ENCODE measurements around the gene C1orf74.

Gene C1orf74

GRCh38 chr1:209785592-209785991 lies 1.2 kb upstream of the C1orf74 start:
- Histone ChIP-seq H3K27me3 (replicated peaks) (no peaks in the 10 kb centered on the region), H3K36me3 (replicated peaks) (no peaks in the 10 kb centered on the region), H3K4me3 (ENCODE audit: low read depth, low read length) (no peak overlapping the region), H3K27ac (no peak overlapping the region)
- TF ChIP-seq CTCF (IDR thresholded peaks at IDR 0.05; ENCODE audit: low read depth, low read length, missing control alignments): no peak
- in situ Hi-C loops (cut with HindIII; ENCODE audit: low pct_ligation_motif_present, low sequenced_read_pairs): no loop called here
- DNase-seq: no peak

DNA sequence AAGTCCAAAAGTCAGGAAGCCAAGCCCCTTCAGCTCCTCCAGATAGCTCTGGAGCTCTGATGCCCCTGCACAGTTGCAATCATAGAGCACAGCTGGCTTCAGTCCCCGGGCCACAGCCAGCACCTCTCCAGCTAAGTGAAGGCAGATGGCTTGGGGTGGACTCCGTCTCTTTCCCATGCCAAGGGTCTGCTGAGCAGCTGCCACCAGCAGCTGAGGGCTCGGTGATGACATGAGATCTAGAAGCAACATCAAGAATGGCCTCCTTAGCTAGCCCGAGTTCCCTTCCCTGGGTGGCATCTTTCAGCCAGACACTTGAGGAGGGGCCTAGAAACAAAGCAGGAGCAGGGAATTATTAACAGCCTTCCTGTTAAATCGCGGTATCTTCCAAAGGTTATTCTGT lies 973 bp downstream of the C1orf74 start:
- peak overlapping the region; percentile 80 for H3K4me3 ChIP-seq (ENCODE audit: low read depth, low read length)

GRCh38 chr1:209780268-209780667 lies 4.1 kb downstream of the C1orf74 start:
- Histone ChIP-seq H3K27ac (no peak overlapping the region), H3K36me3 (replicated peaks) (no peaks in the 10 kb centered on the region), H3K4me3 (ENCODE audit: low read depth, low read length) (no peak overlapping the region), H3K27me3 (replicated peaks) (no peaks in the 10 kb centered on the region)
- TF ChIP-seq CTCF (IDR thresholded peaks at IDR 0.05; ENCODE audit: low read depth, low read length, missing control alignments): no peak
- no peak for DNase-seq
- in situ Hi-C loops (cut with HindIII; ENCODE audit: low pct_ligation_motif_present, low sequenced_read_pairs): no loop called here

More for the DNA sequence above, 973 bp downstream of the C1orf74 start:
- TF ChIP-seq CTCF (IDR thresholded peaks at IDR 0.05; ENCODE audit: low read depth, low read length, missing control alignments): no peak
- H3K27ac ChIP-seq: no peak overlapping the region
- no peaks in the 10 kb centered on the region for H3K27me3 ChIP-seq (replicated peaks)
- in situ Hi-C loops (cut with HindIII; ENCODE audit: low pct_ligation_motif_present, low sequenced_read_pairs): no loop called here
- DNase-seq: no peak
- no peaks in the 10 kb centered on the region for H3K36me3 ChIP-seq (replicated peaks)

DNA sequence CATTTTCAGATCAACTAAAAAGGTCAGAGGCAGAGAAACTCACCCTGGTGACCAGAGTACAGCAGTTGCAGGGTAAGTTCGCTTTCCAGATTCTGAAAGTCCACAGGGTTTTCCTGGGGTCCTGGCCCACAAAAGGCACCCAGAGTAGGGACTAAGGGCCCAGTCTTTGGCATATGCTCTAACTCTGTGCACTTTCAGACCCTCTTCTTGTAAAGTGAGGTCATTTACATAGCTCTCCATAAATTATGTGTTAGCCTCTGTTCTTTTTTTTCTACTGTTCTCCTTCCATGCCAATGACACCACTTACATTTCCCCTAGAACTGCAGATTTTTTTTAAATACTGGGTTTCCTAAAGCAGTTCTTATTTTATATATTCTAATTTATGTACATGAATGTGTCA lies 6.3 kb downstream of the C1orf74 start:
- H3K27me3 ChIP-seq (replicated peaks): no peaks in the 10 kb centered on the region
- H3K4me3 ChIP-seq (ENCODE audit: low read depth, low read length): no peak overlapping the region
- TF ChIP-seq CTCF (IDR thresholded peaks at IDR 0.05; ENCODE audit: low read depth, low read length, missing control alignments): no peak
- no peaks in the 10 kb centered on the region for H3K36me3 ChIP-seq (replicated peaks)
- DNase-seq: no peak
- no peak overlapping the region for H3K27ac ChIP-seq
- in situ Hi-C loops (cut with HindIII; ENCODE audit: low pct_ligation_motif_present, low sequenced_read_pairs): no loop called here

DNA sequence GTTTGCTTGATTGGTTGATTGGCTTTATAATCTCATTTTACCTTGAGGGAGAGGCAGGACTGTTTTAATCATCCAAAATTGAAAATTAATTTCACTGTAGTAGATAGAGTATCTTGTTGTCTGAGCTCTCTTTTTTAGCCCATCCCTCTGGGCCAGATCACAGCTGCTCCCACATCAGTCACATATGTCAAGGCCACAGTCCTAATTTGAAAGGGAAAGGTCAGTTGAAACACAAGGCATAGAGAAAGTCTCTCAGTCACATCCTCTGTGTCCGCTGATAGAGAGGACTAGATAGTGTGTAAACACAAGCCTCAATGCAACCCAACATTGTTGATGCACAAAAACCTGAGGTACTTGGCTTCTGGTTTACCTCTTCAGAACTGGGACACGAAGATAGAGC lies 6.8 kb downstream of the C1orf74 start:
- TF ChIP-seq CTCF (IDR thresholded peaks at IDR 0.05; ENCODE audit: low read depth, low read length, missing control alignments): no peak
- H3K27ac ChIP-seq: no peak overlapping the region
- H3K27me3 ChIP-seq (replicated peaks): no peaks in the 10 kb centered on the region
- no peak overlapping the region for H3K4me3 ChIP-seq (ENCODE audit: low read depth, low read length)
- no peak for DNase-seq
- in situ Hi-C loops (cut with HindIII; ENCODE audit: low pct_ligation_motif_present, low sequenced_read_pairs): no loop called here
- no peaks in the 10 kb centered on the region for H3K36me3 ChIP-seq (replicated peaks)

GRCh38 chr1:209775678-209776077 lies 8.7 kb downstream of the C1orf74 start:
- no peak for TF ChIP-seq CTCF (IDR thresholded peaks at IDR 0.05; ENCODE audit: low read depth, low read length, missing control alignments)
- no peak for DNase-seq
- H3K27me3 ChIP-seq (replicated peaks): no peaks in the 10 kb centered on the region
- H3K36me3 ChIP-seq (replicated peaks): no peaks in the 10 kb centered on the region
- no peak overlapping the region for H3K27ac ChIP-seq
- in situ Hi-C loops (cut with HindIII; ENCODE audit: low pct_ligation_motif_present, low sequenced_read_pairs): no loop called here
- no peak overlapping the region for H3K4me3 ChIP-seq (ENCODE audit: low read depth, low read length)

Data from brain microvascular endothelial cell (primary cell).